Hepatocyte (in vitro differentiated cells): ENCODE measurements around the gene VKORC1L1.
"Not testable (repeated sequence)": the region's sequence is repeated elsewhere in the genome, so short reads cannot be mapped to it uniquely, and the experiment has no call there.

Experiments
- CTCF ChIP-seq: fragments of 200-600 bp; sonication (generic); IDR thresholded peaks from 2 replicates; pipeline ENCODE4 v1.5.1; 2016; ENCODE audit warnings: antibody characterized with exemption, mild to moderate bottlenecking; ENCODE audit not compliant: poor library complexity
- EZH2 ChIP-seq: fragments of 200-600 bp; sonication (generic); IDR thresholded peaks from 2 replicates; pipeline ENCODE4 v1.6.1; 2016; ENCODE audit warnings: antibody characterized with exemption, mild to moderate bottlenecking, borderline replicate concordance
- EZH2phosphoT487 ChIP-seq: fragments of 200-600 bp; sonication (generic); IDR thresholded peaks from one replicate; pipeline ENCODE4 v1.6.1; 2018; ENCODE audit warnings: antibody characterized with exemption, mild to moderate bottlenecking, low read depth, moderate library complexity; ENCODE audit not compliant: unreplicated experiment, severe bottlenecking

DNA sequence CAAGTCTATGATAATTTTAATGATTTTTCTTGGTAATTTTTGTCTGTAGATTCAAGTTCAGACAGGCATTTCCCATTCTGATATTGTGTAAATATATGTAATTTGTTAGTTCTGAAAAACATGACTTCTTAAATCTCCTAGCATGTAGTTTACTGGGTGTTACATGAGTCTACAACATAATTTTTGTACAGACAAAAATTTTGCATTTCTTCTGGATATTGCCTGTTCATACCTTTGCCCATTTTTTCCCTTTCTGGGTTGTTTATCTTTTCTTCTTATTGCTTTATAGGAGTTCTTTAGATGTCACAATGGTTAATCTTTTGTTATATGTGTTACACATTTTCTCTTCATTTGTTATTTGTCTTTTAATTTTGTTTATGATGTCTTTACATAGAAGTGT lies 12.1 kb downstream of the VKORC1L1 start:
- not testable (repeated sequence) for TF ChIP-seq CTCF, EZH2, EZH2phosphoT487
